Mucosa of stomach (tissue), 1 donor: Measurements from ENCODE around the gene AGMAT.
"Not testable (repeated sequence)": the region's sequence is repeated elsewhere in the genome, so short reads cannot be mapped to it uniquely, and the experiment has no call there.

Experiments
- H3K27me3 ChIP-seq: one replicate; pipeline ENCODE4 v1.7.0; 2013; ENCODE audit warnings: mild to moderate bottlenecking, low read length; ENCODE audit not compliant: control insufficient read depth, insufficient read depth
- H3K36me3 ChIP-seq: one replicate; pipeline ENCODE4 v1.7.0; 2013; ENCODE audit warnings: low read length; ENCODE audit not compliant: control insufficient read depth, insufficient read depth
- H3K4me1 ChIP-seq: one replicate; pipeline ENCODE4 v1.7.0; 2013; ENCODE audit warnings: mild to moderate bottlenecking, low read length; ENCODE audit not compliant: control insufficient read depth, insufficient read depth
- H3K4me3 ChIP-seq: one replicate; pipeline ENCODE4 v1.7.0; 2013; ENCODE audit warnings: low read length
- H3K9ac ChIP-seq: one replicate; pipeline ENCODE4 v1.7.0; 2013; ENCODE audit warnings: mild to moderate bottlenecking, low read length, moderate library complexity
- H3K9me3 ChIP-seq: one replicate; pipeline ENCODE4 v1.7.0; 2013; ENCODE audit warnings: mild to moderate bottlenecking, low read length, moderate library complexity; ENCODE audit not compliant: control insufficient read depth
- donor health status: Pancreatic carcinoma.

AGMAT gene

DNA sequence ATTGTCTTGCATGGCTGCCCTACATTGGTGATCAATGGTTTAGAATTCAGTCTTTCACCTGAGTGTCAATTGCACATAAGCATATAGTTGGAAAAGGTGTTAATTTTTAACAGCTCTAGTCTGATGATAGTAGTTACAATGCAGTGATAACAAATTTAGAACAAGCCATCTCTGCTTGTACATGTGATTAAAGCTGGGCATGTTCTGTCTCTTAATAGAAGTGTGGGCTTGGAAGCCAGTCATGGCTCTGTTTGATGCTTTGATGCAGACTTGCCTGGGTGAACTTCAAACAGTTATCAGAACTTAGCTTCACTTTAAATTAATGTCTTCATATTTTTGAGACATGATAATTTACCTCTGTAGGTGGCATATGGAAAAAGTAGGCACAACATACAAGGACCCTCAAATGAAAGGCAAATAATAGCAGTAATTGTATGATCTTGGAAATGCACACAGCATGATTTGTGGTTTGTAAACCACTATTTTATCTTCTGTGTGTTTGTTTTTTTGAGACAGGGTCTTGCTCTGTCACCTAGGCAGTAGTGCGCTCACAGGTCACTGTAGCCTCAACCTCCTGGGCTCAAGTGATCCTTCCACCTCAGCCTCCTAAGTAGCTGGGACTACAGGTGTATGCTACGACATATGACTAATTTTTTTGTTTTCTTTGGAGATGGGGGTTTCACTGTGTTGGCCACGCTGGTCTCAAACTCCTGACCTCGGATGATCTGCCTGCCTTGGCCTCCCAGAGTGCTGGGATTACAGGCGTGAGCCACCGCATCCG lies 36.2 kb upstream of the AGMAT start:
- Histone ChIP-seq H3K4me1 (peaks cover 28% of the 10 kb centered on the region), H3K4me3 (no peak overlapping the region)

DNA sequence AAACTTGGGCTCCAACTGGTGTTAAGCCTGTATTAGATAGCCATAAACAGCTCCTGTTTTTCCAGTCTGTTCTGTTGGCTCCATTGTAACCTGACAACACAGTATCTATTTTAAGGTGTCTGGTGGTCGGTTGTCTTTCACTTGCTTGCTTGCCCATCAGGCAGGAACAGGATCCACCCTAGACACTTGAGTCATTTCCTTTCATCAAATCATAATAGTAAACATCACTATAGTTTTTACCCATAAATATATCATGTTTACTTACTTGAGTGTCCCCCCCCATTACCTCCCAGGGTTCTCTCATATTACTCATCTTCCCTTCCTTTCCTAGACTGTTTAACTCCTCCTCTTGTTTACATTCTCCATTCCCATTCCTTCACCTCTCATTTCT lies 35.3 kb upstream of the AGMAT start:
- no peak overlapping the region for H3K9ac ChIP-seq
- peaks cover 35% of the 10 kb centered on the region for H3K4me1 ChIP-seq
- no peaks in the 10 kb centered on the region for H3K27me3 ChIP-seq
- H3K36me3 ChIP-seq: no peaks in the 10 kb centered on the region
- H3K9me3 ChIP-seq: no peaks in the 10 kb centered on the region
- no peak overlapping the region for H3K4me3 ChIP-seq

More for the DNA sequence above, 36.2 kb upstream of the AGMAT start:
- Histone ChIP-seq H3K27me3 (no peaks in the 10 kb centered on the region), H3K36me3 (no peaks in the 10 kb centered on the region), H3K9me3 (no peaks in the 10 kb centered on the region), H3K9ac (no peak overlapping the region)

DNA sequence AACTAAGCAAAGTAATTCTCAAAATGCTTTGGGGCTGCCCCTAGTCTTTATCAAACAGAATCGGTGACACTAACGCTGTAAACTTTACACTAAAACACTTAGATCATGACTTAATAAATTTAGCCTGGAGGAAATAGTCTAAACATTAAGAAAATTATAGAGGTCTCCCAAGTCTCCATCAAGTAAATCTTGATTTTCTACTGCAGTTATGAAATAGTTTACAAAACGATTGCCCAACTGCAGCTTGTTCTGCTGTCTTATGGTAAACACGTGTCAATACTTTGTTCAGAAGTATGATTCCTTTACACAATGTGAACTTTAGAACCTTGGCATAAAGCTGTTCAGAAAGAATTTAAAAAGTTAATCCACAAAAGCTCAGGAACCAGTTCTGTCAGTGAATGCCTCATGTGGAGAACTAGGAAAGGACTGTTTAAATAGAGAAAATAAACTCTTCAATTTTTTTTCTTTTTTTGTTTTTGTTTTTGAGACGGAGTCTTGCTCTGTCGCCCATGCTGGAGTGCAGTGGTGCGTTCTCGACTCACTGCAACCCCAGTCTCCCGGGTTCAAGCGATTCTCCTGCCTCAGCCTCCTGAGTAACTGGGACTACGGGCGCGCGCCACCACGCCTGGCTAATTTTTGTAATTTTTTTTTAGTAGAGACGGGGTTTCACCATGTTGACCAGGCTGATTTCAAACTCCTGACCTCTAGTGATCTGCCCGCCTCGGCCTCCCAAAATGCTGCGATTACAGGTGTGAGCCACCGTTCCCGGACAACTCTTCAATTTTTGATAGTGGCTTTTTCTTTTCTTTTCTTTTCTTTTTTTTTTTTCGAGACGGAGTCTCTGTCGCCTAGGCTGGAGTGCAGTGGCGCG lies 34.0 kb upstream of the AGMAT start:
- Histone ChIP-seq H3K36me3 (no peaks in the 10 kb centered on the region), H3K27me3 (no peaks in the 10 kb centered on the region), H3K9me3 (no peaks in the 10 kb centered on the region), H3K9ac (peak overlapping the region; percentile 80), H3K4me3 (peak overlapping the region; percentile 23), H3K4me1 (peaks cover 35% of the 10 kb centered on the region)

DNA sequence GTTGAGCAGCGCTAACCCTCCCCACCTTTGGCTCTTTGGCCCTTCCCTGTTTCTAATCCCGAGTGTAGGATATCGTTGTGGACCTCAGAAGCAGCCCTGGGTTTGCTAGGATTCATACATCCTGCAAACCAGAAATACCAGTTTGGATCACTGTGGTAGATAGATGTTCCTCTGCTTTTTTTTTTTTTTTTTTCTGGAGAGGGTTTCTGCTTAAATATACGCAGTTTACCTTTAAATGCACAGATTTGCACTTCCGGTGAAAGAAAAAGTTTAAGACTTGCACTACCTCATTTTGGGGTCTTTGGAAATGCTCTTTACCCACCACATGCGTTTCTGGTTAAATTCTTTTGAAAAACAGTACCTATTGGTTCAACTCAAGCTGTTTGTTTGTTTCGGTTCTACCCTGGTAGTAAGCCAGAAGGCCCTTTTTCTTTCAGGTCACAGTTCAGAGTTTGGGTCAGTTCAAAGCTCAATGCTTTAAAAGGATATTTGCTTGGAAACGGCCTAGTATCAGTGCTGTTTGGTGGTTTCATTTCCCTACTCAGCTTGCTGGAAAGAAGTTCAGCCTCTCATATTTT lies 33.3 kb upstream of the AGMAT start:
- peak overlapping the region; percentile 23 for H3K4me3 ChIP-seq
- H3K36me3 ChIP-seq: no peaks in the 10 kb centered on the region
- no peaks in the 10 kb centered on the region for H3K9me3 ChIP-seq
- H3K4me1 ChIP-seq: peaks cover 35% of the 10 kb centered on the region
- H3K9ac ChIP-seq: peak overlapping the region; percentile 80
- no peaks in the 10 kb centered on the region for H3K27me3 ChIP-seq

DNA sequence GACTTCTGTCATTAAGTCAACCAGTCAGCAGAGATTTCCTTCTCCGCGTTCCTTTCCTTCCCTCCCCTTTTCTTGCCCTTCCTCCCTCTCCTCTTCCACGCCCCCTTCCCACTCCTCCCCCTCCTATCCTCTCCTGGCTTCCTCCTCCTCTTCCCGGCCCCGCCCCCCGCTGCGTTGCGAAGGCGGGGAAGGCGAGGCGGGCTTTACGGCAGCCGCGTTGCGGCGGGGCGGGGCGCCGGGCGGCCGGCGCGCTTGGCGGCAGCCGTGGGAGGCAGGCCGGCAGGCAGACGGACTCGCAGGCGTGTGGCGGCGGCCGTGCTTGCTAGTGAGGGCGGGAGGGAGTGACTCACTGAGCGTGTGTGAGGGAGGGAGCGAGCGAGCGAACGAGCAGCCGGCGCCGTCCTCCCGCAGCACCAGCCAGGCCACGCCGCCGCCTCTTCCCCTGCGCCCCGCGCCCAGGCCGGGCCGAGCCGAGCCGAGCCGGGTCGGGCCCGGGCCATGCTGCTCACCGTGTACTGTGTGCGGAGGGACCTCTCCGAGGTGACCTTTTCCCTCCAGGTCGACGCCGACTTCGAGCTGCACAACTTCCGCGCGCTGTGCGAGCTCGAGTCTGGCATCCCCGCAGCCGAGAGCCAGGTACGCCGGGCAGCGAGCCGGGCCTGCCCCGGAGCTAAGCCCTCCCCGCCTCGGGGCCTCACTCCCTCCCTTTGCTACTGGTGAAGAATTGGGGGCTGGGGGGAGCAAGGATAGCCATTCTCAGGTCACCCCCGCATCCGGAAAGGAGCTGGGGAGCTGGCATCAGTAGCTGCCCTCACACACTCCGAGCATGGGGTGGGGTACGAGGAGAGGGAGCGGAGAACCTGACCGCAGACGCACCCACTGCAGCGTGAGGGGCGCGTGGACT lies 32.6 kb upstream of the AGMAT start, which contains the start of gene DDI2:
Gene DDI2, plus strand, starts transcription at position 286 of the 904 bp plus-strand sequence. Its CDS starts 213 bp downstream, at position 499.
- Histone ChIP-seq H3K9ac (peak within 1 kb of the TSS; percentile 83), H3K4me3 (peak within 1 kb of the TSS; percentile 51), H3K36me3 (no peaks in the 10 kb centered on the region), H3K27me3 (no peaks in the 10 kb centered on the region), H3K9me3 (no peaks in the 10 kb centered on the region), H3K4me1 (peaks cover 35% of the 10 kb centered on the region)

DNA sequence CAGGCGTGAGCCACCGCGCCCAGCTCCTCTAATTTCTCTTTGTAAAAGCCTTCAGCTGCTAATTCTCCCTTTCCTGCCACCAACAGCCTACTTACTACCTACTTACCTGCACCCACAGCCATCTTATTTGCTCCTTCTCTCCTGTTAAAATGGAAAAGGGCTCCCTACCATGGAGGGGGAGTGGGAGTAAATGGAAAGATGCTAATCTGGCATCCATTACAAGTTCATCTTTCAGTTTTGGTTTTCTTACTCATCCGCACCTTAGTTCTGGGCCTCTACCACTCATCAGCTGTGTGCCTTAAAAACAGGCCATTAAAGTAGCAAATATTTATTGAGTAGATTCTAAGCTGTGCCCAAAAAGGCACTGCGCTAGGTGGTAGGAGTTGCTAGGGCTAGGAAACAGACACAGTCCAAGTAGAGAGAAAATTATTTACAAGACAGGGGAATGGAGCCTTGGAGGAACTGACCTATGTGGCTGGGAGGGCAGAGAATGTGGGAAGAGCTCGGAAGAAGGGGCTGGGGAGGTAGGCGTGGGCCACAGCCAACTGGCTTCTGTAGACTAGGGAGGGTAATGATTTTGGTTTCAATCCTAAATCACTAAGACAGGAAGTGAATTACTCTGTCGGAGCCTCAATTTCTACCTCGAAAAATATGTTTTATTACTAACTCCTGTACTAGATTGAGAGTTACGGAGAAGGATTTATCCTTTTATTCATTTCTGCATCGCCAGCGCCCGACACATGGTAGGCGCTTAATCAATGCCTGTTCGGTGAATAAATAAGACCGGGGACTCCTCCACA lies 31.7 kb upstream of the AGMAT start:
- Histone ChIP-seq H3K9ac (peak overlapping the region; percentile 83), H3K27me3 (no peaks in the 10 kb centered on the region), H3K36me3 (no peaks in the 10 kb centered on the region), H3K4me3 (peak overlapping the region; percentile 51), H3K4me1 (peaks cover 35% of the 10 kb centered on the region), H3K9me3 (no peaks in the 10 kb centered on the region)

DNA sequence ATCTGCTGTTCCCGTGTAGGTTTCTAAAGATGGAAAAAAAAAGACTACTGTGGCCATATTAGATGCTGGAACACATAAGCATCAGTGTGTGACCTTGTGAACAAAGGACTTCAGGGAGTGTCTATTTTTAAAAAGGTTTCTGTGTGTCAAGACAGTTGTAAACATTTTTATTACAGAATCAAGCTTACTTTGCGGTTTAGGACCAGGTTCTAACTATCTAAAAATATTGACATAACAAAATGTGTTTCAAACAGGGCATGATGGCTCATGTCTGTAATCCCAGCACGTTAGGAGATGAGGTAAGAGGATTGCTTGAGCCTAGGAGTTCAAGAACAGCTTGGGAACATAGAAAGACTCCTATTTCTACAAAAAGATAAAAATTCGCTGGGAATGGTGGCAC lies 25.3 kb upstream of the AGMAT start:
- no peak overlapping the region for H3K4me3 ChIP-seq
- no peaks in the 10 kb centered on the region for H3K36me3 ChIP-seq
- no peak overlapping the region for H3K9ac ChIP-seq
- H3K9me3 ChIP-seq: no peaks in the 10 kb centered on the region
- H3K27me3 ChIP-seq: no peaks in the 10 kb centered on the region
- peaks cover 5% of the 10 kb centered on the region for H3K4me1 ChIP-seq

DNA sequence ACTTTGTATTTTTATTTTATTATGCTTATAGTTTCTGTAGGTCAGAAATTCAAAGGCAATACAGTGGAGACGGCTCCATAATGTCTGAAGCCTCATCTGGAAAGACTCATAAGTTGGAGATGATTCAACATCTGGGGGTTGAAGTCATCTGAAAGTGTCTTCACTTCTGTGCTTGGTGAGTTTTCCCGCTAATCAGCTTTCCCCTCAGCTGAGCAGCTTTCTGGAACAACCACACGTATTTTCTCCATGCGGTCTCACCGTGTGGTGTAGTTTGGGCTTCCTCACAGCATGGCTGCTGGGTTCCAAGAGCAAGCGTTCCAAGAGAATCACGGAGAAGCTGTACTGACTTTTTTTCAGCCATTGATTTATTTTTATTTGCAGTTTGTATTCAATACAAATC lies 24.8 kb upstream of the AGMAT start:
- Histone ChIP-seq H3K4me1 (peaks cover 5% of the 10 kb centered on the region), H3K9ac (no peak overlapping the region), H3K4me3 (no peak overlapping the region), H3K9me3 (no peaks in the 10 kb centered on the region), H3K36me3 (no peaks in the 10 kb centered on the region), H3K27me3 (no peaks in the 10 kb centered on the region)

DNA sequence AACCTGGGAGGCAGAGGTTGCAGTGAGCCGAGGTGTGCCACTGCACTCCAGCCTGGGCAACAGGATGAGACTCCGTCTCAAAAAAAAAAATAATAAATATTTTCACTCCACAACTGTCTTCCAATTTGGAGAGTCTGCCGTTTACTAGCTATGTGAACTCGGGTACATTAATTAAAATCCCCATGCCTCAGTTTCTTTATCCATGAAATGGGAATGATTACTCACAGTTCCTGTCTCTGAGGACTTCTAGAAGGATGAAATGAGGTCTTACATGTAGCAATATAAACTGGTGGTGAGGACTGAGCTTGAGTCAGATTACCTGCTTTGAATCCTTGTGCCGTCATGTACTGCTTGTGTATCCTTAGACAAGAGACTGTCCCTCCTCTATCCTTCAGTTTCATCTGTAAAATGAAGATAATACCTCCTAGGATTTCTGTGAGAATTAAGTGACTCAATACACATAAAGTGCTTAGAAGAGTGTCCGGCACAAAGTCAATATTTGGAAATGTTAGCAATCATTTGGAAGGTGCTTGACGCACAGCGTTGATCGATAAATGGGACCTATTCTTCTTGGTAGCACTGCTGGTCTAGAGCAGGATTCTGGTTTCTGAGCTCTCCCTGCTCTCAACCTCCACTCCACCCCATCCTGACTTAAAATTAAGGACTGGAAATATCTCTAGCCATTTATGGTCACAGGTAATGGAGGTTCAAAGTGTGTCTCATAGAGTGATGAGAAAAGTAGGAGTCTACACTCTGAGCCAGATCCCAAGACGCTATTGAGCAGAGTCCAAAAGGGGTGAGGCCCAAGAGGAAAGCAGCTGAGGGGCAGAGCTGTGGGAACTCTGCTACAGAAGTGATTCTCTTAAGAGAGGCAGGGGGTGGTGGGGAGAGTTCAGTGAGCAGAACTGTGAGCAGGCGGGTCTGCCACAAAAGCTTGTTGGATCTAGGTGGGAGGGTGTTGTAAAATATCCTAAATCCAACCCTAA lies 20.8 kb upstream of the AGMAT start:
- Histone ChIP-seq H3K36me3 (no peaks in the 10 kb centered on the region), H3K27me3 (no peaks in the 10 kb centered on the region), H3K4me1 (peaks cover 21% of the 10 kb centered on the region), H3K4me3 (no peak overlapping the region), H3K9ac (peak overlapping the region; percentile 5), H3K9me3 (no peaks in the 10 kb centered on the region)

DNA sequence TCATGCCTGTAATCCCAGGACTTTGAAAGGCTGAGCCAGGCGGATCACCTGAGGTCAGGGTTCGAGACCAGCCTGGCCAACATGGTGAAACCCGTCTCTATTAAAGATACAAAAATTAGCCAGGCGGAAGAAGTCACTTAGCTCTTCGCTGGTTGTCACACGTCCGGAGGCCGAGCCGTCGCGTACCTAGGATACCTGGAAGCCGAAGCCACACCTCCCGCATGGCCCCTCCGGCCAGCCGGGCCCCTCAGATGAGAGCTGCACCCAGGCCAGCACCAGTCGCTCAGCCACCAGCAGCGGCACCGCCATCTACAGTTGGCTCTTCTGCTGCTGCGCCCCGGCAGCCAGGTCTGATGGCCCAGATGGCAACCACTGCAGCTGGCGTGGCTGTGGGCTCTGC lies 19.5 kb upstream of the AGMAT start:
- H3K4me3 ChIP-seq, H3K9ac ChIP-seq, H3K36me3 ChIP-seq, H3K27me3 ChIP-seq, H3K9me3 ChIP-seq: not testable (repeated sequence)
- H3K4me1 ChIP-seq: peaks cover 21% of the 10 kb centered on the region
